Stimulated activated CD4-positive, alpha-beta T cell treated with anti-CD3 and anti-CD28 coated beads, Interleukin-2, amount 100 ng/mL, for 4 hours (primary cell): ENCODE measurements around the gene PRPF8.
"Not testable (repeated sequence)": the region's sequence is repeated elsewhere in the genome, so short reads cannot be mapped to it uniquely, and the experiment has no call there.

Experiments
- DNase-seq: peaks from one replicate; pipeline ENCODE4 v3.0.0-alpha.2; 2020; ENCODE audit warnings: low read depth

The PRPF8 gene

GRCh38 chr17:1716076-1716911 is 31.6 kb upstream of the PRPF8 start:
- DNase-seq = peak; percentile 100

GRCh38 chr17:1715803-1716075 is 31.1 kb upstream of the PRPF8 start:
- DNase-seq = no peak

GRCh38 chr17:1714980-1715802 is 30.5 kb upstream of the PRPF8 start:
- peak; percentile 30 for DNase-seq

- DNase-seq = no peak
Measured at GRCh38 chr17:1714427-1714979, 29.8 kb upstream of the PRPF8 start.

- DNase-seq = no peak
Measured at GRCh38 chr17:1713878-1714426, 29.3 kb upstream of the PRPF8 start.

GRCh38 chr17:1713160-1713877 is 28.7 kb upstream of the PRPF8 start:
- DNase-seq = no peak

GRCh38 chr17:1712271-1712670 is 27.6 kb upstream of the PRPF8 start:
- no peak for DNase-seq

GRCh38 chr17:1711804-1712203 is 27.1 kb upstream of the PRPF8 start:
- DNase-seq = no peak

GRCh38 chr17:1710807-1711553 is 26.3 kb upstream of the PRPF8 start:
- DNase-seq = no peak

- no peak for DNase-seq
Measured at GRCh38 chr17:1709971-1710806, 25.5 kb upstream of the PRPF8 start, which contains the start of gene TLCD2. TSS of gene TLCD2 (minus strand) at chr17:1710377. CDS start at chr17:1710242, 135 bp downstream.

- DNase-seq = no peak
Measured at GRCh38 chr17:1709403-1709951, 24.8 kb upstream of the PRPF8 start.

GRCh38 chr17:1708791-1709346 is 24.2 kb upstream of the PRPF8 start:
- not testable (repeated sequence) for DNase-seq

GRCh38 chr17:1707107-1707506 is 22.4 kb upstream of the PRPF8 start:
- no peak for DNase-seq

GRCh38 chr17:1705004-1705403 is 20.3 kb upstream of the PRPF8 start:
- no peak for DNase-seq

GRCh38 chr17:1703063-1703462 is 18.4 kb upstream of the PRPF8 start:
- DNase-seq = no peak

- not testable (repeated sequence) for DNase-seq
Measured at GRCh38 chr17:1699891-1700290, 15.2 kb upstream of the PRPF8 start.

GRCh38 chr17:1697681-1698080 is 13.0 kb upstream of the PRPF8 start:
- no peak for DNase-seq

- no peak for DNase-seq
Measured at GRCh38 chr17:1695365-1695764, 10.7 kb upstream of the PRPF8 start.

GRCh38 chr17:1693339-1693738 is 8.7 kb upstream of the PRPF8 start:
- DNase-seq = no peak
